GM12878 (cell line): ENCODE results near the gene FAN1. TPM values are rescaled to one million over a fixed set of nuclear protein-coding genes. Genes with fewer than 3 reads are reported as not detected.

ENCODE experiments used
- BACH1 ChIP-seq: fragments of 450-650 bp; IDR thresholded peaks from 2 replicates; pipeline ENCODE4 v1.6.1; 2017; ENCODE audit warnings: mild to moderate bottlenecking, borderline replicate concordance
- CREB1 ChIP-seq: IDR thresholded peaks from 2 replicates; pipeline ENCODE4 v1.6.1; 2012; ENCODE audit warnings: low read depth, mild to moderate bottlenecking, inconsistent platforms
- CUX1 ChIP-seq: IDR thresholded peaks from 2 replicates; pipeline ENCODE4 v1.6.1; 2012; ENCODE audit warnings: improper control_type of control experiment, low read depth, low read length; ENCODE audit not compliant: insufficient replicate concordance
- EGR1 ChIP-seq, 2 experiments: IDR thresholded peaks; 1 replicate in 1 of 2; 2 replicates in 1 of 2; pipeline ENCODE4 v1.6.1; 2011 to 2012; ENCODE audit warnings: low read depth in 2 of 2, low read length in 2 of 2, borderline replicate concordance in 1 of 2, mild to moderate bottlenecking in 1 of 2, moderate library complexity in 1 of 2
- ELK1 ChIP-seq: IDR thresholded peaks from 2 replicates; pipeline ENCODE4 v1.6.1; 2012; ENCODE audit warnings: low read depth, low read length, improper control_type of control experiment
- HDGF ChIP-seq: fragments of 450-650 bp; IDR thresholded peaks from 2 replicates; pipeline ENCODE4 v1.6.1; 2016; ENCODE audit warnings: antibody characterized with exemption
- IKZF1 ChIP-seq: fragments of 450-650 bp; conservative IDR thresholded peaks from 2 replicates; pipeline ENCODE4 v1.6.1; 2017; ENCODE audit warnings: antibody characterized with exemption, mild to moderate bottlenecking
- PML ChIP-seq: IDR thresholded peaks from 2 replicates; pipeline ENCODE4 v1.6.1; 2012; ENCODE audit warnings: low read length, inconsistent platforms
- SIX5 ChIP-seq: IDR thresholded peaks from 2 replicates; pipeline ENCODE4 v1.6.1; 2011; ENCODE audit warnings: mild to moderate bottlenecking, low read depth, low read length, moderate library complexity; ENCODE audit not compliant: severe bottlenecking
- STAT3 ChIP-seq: IDR thresholded peaks from 2 replicates; pipeline ENCODE4 v1.6.1; 2011; ENCODE audit warnings: low read depth, low read length, improper control_type of control experiment
- polyA plus RNA-seq, 11 experiments: library from polyadenylated mRNA; depleted of rRNA in 4 of 11; unstranded in 6 of 11; stranded (reverse) in 5 of 11; fragments of >200 nt; fragmentation: Nextera tagmentation in 4 of 11; fragmentation: Illumina TruSeq in 1 of 11; extraction: Ambion mirVana in 4 of 11; extraction: Trizol in 1 of 11; gene quantifications; 1 replicate in 1 of 11; 2 replicates in 10 of 11; pipeline versions ENCODE4 v1.2.1 to v1.2.3, GENCODE V29; 2011 to 2016; ENCODE audit warnings: inconsistent platforms in 2 of 11, missing spikeins in 2 of 11, low read depth in 1 of 11
- small RNA-seq: library from RNA; depleted of rRNA; stranded (forward); fragments of <200 nt; gene quantifications from one replicate; pipeline ENCODE3, GENCODE V24; 2014
- total RNA-seq, 4 experiments: library from RNA; depleted of rRNA in 3 of 4; stranded (reverse); fragments of >200 nt in 3 of 4; fragmentation: Illumina TruSeq in 1 of 4; extraction: Trizol in 1 of 4; gene quantifications; 2 replicates each; pipeline versions ENCODE4 v1.2.1 to v1.2.3, GENCODE V29; 2013 to 2021

FAN1 gene
- total and polyA plus RNA-seq, 10 of the 15 experiments (the other 5 are each of a cell fraction or from before 2014, with no cell fraction given), result 0.55 to 18.6 (median 12.6) TPM

- no peak for TF ChIP-seq CUX1
- TF ChIP-seq STAT3, result no peak
- no peak for TF ChIP-seq BACH1
- TF ChIP-seq EGR1 (IDR thresholded peaks at IDR 0.05; ENCODE audit: borderline replicate concordance in 1 of 2, low read depth in 2 of 2, low read length in 2 of 2), result no peak
- no peak for TF ChIP-seq CREB1
- no peak for TF ChIP-seq SIX5
- TF ChIP-seq IKZF1, result no peak
- TF ChIP-seq ELK1, result no peak
- no peak for TF ChIP-seq HDGF
- TF ChIP-seq PML, result no peak
These were observed 88.6 kb downstream of the FAN1 start (continued) for GRCh38 chr15:30992249-30992864.

Small RNA genes within 50 kb of the gene (small RNA-seq; reads per million reads assigned to genes)
- gene RNU6-466P, result not detected

Other genes with a start within 250 kb of the FAN1 start
- 10.0 and 12.5 TPM in 2 replicates for gene MTMR10, start 87.7 kb downstream of the FAN1 start, total RNA-seq (2014; rRNA removed)
- gene MTMR10, start 87.7 kb downstream of the FAN1 start, total RNA-seq (2014; rRNA removed; fragmentation: Illumina TruSeq; extraction: Trizol), result 11.9 and 12.1 TPM in 2 replicates
- 12.5 and 13.6 TPM in 2 replicates for gene MTMR10, start 87.7 kb downstream of the FAN1 start, total RNA-seq (2021)
- gene MTMR10, start 87.7 kb downstream of the FAN1 start, polyA plus RNA-seq (2011; rRNA removed), result 11.8 and 13.3 TPM in 2 replicates
- 11.5 and 13.5 TPM in 2 replicates for gene MTMR10, start 87.7 kb downstream of the FAN1 start, polyA plus RNA-seq (2014; fragmentation: Illumina TruSeq; extraction: Trizol)
- 1 to 10 TPM; 1.9 to 3.6 TPM for gene MTMR10, start 87.7 kb downstream of the FAN1 start, polyA plus RNA-seq (2014; fragmentation: Nextera tagmentation; extraction: Ambion mirVana)
- 7.8 and 8.5 TPM in 2 replicates for gene MTMR10, start 87.7 kb downstream of the FAN1 start, polyA plus RNA-seq (2014; rRNA removed)
- 1 to 10 TPM; 5.3 to 7.5 TPM for gene MTMR10, start 87.7 kb downstream of the FAN1 start, polyA plus RNA-seq (2016; fragmentation: Nextera tagmentation; extraction: Ambion mirVana)
- gene TRPM1, start 197.8 kb downstream of the FAN1 start, total RNA-seq (2014; rRNA removed), result 0.05 and 0.06 TPM in 2 replicates
- not detected in 2 replicates for gene TRPM1, start 197.8 kb downstream of the FAN1 start, total RNA-seq (2014; rRNA removed; fragmentation: Illumina TruSeq; extraction: Trizol)
- gene TRPM1, start 197.8 kb downstream of the FAN1 start, total RNA-seq (2021), result 0.16 TPM in 1 of 2 replicates, not detected in the other
- 0.06 and 0.07 TPM in 2 replicates for gene TRPM1, start 197.8 kb downstream of the FAN1 start, polyA plus RNA-seq (2011; rRNA removed)
- 0.01 TPM in 1 of 2 replicates, not detected in the other for gene TRPM1, start 197.8 kb downstream of the FAN1 start, polyA plus RNA-seq (2014; fragmentation: Illumina TruSeq; extraction: Trizol)
- under 1 TPM; 0.02 to 0.10 TPM for gene TRPM1, start 197.8 kb downstream of the FAN1 start, polyA plus RNA-seq (2014; fragmentation: Nextera tagmentation; extraction: Ambion mirVana)
- gene TRPM1, start 197.8 kb downstream of the FAN1 start, polyA plus RNA-seq (2014; rRNA removed), result 0.05 TPM in 1 of 2 replicates, not detected in the other
- not detected for gene TRPM1, start 197.8 kb downstream of the FAN1 start, polyA plus RNA-seq (2016; fragmentation: Nextera tagmentation; extraction: Ambion mirVana)